ENCODE results near the gene IL1R2. TPM values are rescaled to one million over a fixed set of nuclear protein-coding genes. Genes with fewer than 3 reads are reported as not detected.

Gene IL1R2
- total RNA-seq, 1 donor from 2014 or later, result 0.96 TPM

GRCh38 chr2:102030855-102031527 is 39.2 kb downstream of the IL1R2 start:
- Histone ChIP-seq H3K4me3 (no peak overlapping the region), H3K4me1 (peaks cover 56% of the 10 kb centered on the region), H3K27ac (replicated peaks) (no peak overlapping the region), H3K27me3 (ENCODE audit: low read depth) (peaks cover 7% of the 10 kb centered on the region), H3K36me3 (no peaks in the 10 kb centered on the region), H3K9me3 (replicated peaks) (peaks cover 8% of the 10 kb centered on the region)
- no peak for DNase-seq
- intact Hi-C loops (cut with micrococcal nuclease), result no loop called here
- TF ChIP-seq, protein P1, sequence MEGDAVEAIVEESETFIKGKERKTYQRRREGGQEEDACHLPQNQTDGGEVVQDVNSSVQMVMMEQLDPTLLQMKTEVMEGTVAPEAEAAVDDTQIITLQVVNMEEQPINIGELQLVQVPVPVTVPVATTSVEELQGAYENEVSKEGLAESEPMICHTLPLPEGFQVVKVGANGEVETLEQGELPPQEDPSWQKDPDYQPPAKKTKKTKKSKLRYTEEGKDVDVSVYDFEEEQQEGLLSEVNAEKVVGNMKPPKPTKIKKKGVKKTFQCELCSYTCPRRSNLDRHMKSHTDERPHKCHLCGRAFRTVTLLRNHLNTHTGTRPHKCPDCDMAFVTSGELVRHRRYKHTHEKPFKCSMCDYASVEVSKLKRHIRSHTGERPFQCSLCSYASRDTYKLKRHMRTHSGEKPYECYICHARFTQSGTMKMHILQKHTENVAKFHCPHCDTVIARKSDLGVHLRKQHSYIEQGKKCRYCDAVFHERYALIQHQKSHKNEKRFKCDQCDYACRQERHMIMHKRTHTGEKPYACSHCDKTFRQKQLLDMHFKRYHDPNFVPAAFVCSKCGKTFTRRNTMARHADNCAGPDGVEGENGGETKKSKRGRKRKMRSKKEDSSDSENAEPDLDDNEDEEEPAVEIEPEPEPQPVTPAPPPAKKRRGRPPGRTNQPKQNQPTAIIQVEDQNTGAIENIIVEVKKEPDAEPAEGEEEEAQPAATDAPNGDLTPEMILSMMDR (IDR thresholded peaks at IDR 0.05; ENCODE audit: borderline replicate concordance), result no peak

- Histone ChIP-seq H3K36me3 (no peaks in the 10 kb centered on the region), H3K27ac (replicated peaks) (peak overlapping the region; percentile 68), H3K27me3 (ENCODE audit: low read depth) (peaks cover 7% of the 10 kb centered on the region), H3K4me3 (no peak overlapping the region), H3K4me1 (peaks cover 54% of the 10 kb centered on the region), H3K9me3 (replicated peaks) (peaks cover 8% of the 10 kb centered on the region)
- intact Hi-C loops (cut with micrococcal nuclease), result no loop called here
- TF ChIP-seq, protein P1 (IDR thresholded peaks at IDR 0.05; ENCODE audit: borderline replicate concordance), result no peak
- DNase-seq, result no peak
Observed at GRCh38 chr2:102032368-102033030, 40.7 kb downstream of the IL1R2 start.

DNA sequence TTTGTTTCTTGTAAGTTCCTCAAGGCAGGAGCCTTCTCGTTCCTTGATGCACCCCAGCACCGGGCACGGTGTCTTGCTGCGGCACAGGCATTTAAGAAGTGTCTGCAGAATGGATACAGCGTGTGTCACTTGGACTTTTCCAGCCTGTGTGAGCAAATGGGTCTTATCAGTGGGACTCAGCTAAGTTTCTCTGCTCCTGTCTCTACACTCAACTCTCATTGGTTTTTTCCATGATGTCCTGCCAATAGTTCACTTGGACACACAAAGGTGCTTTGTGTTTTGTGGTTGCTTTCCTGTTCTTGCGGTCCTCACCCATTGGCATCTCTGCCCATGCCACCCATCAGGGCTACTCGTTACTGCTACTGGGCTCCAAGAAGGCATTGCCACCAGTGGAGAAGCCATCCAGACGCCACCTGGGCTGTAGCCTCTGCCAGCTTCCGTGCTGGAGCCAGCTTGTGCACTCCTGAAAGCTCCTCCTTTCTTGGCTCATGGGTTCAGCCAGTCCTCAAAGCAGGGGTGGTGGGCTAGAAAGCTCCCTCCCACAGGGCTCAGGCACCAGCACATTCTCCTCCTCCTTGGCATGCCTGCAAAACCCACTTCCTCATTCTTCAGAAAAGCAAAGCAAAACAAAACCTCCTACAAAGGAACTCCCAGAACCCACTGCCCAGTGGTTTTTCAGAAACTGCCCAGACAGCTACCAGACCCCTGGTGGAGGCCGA is 41.4 kb downstream of the IL1R2 start:
- intact Hi-C loops (cut with micrococcal nuclease), result no loop called here
- peaks cover 7% of the 10 kb centered on the region for H3K27me3 ChIP-seq (ENCODE audit: low read depth)
- no peak overlapping the region for H3K4me3 ChIP-seq
- H3K4me1 ChIP-seq, result peaks cover 52% of the 10 kb centered on the region
- peak; percentile 38 for DNase-seq
- H3K36me3 ChIP-seq, result no peaks in the 10 kb centered on the region
- H3K27ac ChIP-seq (replicated peaks), result peak overlapping the region; percentile 68
- TF ChIP-seq, protein P1 (IDR thresholded peaks at IDR 0.05; ENCODE audit: borderline replicate concordance), result no peak
- peaks cover 8% of the 10 kb centered on the region for H3K9me3 ChIP-seq (replicated peaks)

GRCh38 chr2:102033750-102034682 is 42.3 kb downstream of the IL1R2 start:
- intact Hi-C loops (cut with micrococcal nuclease), result no loop called here
- TF ChIP-seq, protein P1 (IDR thresholded peaks at IDR 0.05; ENCODE audit: borderline replicate concordance), result no peak
- Histone ChIP-seq H3K9me3 (replicated peaks) (peaks cover 8% of the 10 kb centered on the region), H3K27me3 (ENCODE audit: low read depth) (peaks cover 7% of the 10 kb centered on the region), H3K27ac (replicated peaks) (peak overlapping the region; percentile 68), H3K4me1 (peaks cover 49% of the 10 kb centered on the region), H3K4me3 (no peak overlapping the region), H3K36me3 (no peaks in the 10 kb centered on the region)
- no peak for DNase-seq
